ENCODE measurements around the gene MS4A8.

MS4A8 gene

DNA sequence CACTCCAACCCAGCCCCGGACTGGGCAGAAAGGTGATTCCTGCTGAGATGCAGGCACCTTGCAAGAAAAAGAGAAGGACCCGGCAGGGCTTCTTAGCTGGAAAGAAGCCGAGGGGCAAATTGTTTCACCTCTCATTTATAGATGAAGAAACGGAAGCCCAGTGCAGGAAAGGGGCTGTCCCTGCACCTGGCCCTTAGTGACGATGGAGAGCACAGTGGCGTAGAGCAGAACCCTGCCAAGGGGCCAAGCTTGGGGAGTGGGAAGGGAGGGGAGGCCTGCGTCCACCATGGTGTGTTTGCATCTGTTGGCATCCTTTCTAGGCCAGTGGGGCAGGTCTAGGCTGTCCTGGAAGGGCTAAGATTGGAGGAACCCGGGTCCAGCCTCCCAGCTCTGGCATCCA is 49.4 kb downstream of the MS4A8 start (continued):
- TF ChIP-seq, protein P1, sequence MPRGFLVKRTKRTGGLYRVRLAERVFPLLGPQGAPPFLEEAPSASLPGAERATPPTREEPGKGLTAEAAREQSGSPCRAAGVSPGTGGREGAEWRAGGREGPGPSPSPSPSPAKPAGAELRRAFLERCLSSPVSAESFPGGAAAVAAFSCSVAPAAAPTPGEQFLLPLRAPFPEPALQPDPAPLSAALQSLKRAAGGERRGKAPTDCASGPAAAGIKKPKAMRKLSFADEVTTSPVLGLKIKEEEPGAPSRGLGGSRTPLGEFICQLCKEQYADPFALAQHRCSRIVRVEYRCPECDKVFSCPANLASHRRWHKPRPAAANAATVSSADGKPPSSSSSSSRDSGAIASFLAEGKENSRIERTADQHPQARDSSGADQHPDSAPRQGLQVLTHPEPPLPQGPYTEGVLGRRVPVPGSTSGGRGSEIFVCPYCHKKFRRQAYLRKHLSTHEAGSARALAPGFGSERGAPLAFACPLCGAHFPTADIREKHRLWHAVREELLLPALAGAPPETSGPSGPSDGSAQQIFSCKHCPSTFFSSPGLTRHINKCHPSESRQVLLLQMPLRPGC (tag by site-specific recombination; IDR thresholded peaks at IDR 0.05) = no peak
- TF ChIP-seq ZNF423 (tag by site-specific recombination; IDR thresholded peaks at IDR 0.05) (no peak), ZNF354C (tag by site-specific recombination; IDR thresholded peaks at IDR 0.05; ENCODE audit: borderline replicate concordance, low read depth) (no peak), ZNF274 (IDR thresholded peaks at IDR 0.05; ENCODE audit: low read length) (no peak), ZNF274 (tag by site-specific recombination; IDR thresholded peaks at IDR 0.05; ENCODE audit: borderline replicate concordance) (no peak), ZSCAN16 (tag by site-specific recombination; IDR thresholded peaks at IDR 0.05) (no peak)

DNA sequence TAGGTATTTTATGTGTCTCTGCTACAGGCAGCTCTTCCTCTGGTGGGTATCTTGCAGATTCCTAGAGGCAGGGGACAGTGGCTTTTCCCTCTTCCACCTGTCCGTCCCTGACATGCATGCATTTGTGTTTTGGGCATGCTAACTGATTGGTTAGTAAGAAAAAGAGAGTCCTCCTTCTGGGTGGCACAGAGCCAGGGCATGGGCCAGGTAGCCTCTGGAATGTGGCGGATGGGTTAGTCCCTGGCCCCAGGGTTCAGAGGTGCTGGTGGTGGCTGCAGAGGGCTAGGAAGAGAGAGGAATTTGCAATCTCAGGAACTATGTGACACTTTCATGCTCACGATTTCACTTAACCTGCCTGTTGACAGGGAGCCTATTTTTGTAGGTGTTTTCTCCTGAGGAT is 51.5 kb downstream of the MS4A8 start:
- POLR2A ChIA-PET = no interaction called here
- Histone ChIP-seq H3K4me1 (ENCODE audit: control insufficient read depth, insufficient read depth, low read length) (no peaks in the 10 kb centered on the region), H3K4me3 (ENCODE audit: low read depth, low read length) (no peak overlapping the region), H3K27ac (ENCODE audit: extremely low read depth, low read depth, low read length) (no peak overlapping the region), H3K9me3 (ENCODE audit: control insufficient read depth, insufficient read depth, low read depth, low read length) (no peaks in the 10 kb centered on the region), H3K36me3 (ENCODE audit: control insufficient read depth in 2 of 2, insufficient read depth in 1 of 2, low read length in 2 of 2) (no peaks in the 10 kb centered on the region)
- TF ChIP-seq KLF1 (tag by site-specific recombination; IDR thresholded peaks at IDR 0.05) = no peak
- TF ChIP-seq ZBTB11 (tag by site-specific recombination; conservative IDR thresholded peaks at IDR 0.05; ENCODE audit: low read depth) = no peak
- no peak for TF ChIP-seq ZNF214 (tag by site-specific recombination; IDR thresholded peaks at IDR 0.05; ENCODE audit: borderline replicate concordance)
- TF ChIP-seq ZNF274 (IDR thresholded peaks at IDR 0.05; ENCODE audit: low read length) = no peak
- TF ChIP-seq ZNF274 (tag by site-specific recombination; IDR thresholded peaks at IDR 0.05; ENCODE audit: borderline replicate concordance) = no peak
- TF ChIP-seq ZNF645 (tag by site-specific recombination; IDR thresholded peaks at IDR 0.05) = no peak
- TF ChIP-seq REST (tag by site-specific recombination; IDR thresholded peaks at IDR 0.05) = no peak
- TF ChIP-seq ZSCAN16 (tag by site-specific recombination; IDR thresholded peaks at IDR 0.05) = no peak
- CTCF ChIA-PET = interaction anchor here (1.1 kb wide), 1 partner anchor 30 kb away, joined by 3 read pairs; no protein-coding TSS in a partner anchor

DNA sequence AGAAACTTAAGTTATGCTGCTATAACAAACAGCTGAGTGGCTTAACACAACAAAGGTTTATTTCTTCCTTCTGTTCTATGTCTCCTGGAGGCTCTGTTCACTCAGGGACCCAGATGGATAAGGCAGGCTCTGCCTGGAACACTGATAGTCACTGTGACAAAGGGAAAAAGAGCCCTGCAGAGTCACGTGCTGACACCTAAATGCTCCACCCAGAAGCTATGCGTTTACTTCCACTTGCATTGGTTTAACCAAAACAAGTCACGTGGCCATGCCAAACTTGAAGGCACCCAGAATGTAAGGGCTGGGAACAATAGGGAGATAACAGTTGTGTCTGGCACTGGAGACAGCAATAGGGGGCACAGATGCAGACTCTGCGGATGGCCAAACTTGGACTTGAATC is 53.9 kb downstream of the MS4A8 start:
- H3K4me3 ChIP-seq (ENCODE audit: low read depth, low read length) = no peak overlapping the region
- H3K9me3 ChIP-seq (ENCODE audit: control insufficient read depth, insufficient read depth, low read depth, low read length) = no peaks in the 10 kb centered on the region
- no peaks in the 10 kb centered on the region for H3K36me3 ChIP-seq (ENCODE audit: control insufficient read depth in 2 of 2, insufficient read depth in 1 of 2, low read length in 2 of 2)
- no peak for TF ChIP-seq ZNF302 (tag by site-specific recombination; IDR thresholded peaks at IDR 0.05; ENCODE audit: low read depth)
- TF ChIP-seq, protein P2, sequence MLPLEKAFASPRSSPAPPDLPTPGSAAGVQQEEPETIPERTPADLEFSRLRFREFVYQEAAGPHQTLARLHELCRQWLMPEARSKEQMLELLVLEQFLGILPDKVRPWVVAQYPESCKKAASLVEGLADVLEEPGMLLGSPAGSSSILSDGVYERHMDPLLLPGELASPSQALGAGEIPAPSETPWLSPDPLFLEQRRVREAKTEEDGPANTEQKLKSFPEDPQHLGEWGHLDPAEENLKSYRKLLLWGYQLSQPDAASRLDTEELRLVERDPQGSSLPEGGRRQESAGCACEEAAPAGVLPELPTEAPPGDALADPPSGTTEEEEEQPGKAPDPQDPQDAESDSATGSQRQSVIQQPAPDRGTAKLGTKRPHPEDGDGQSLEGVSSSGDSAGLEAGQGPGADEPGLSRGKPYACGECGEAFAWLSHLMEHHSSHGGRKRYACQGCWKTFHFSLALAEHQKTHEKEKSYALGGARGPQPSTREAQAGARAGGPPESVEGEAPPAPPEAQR (tag by site-specific recombination; IDR thresholded peaks at IDR 0.05) = no peak
- 0 out of 2 replicates have a peak, but pooled peaks have one; percentile 19 for TF ChIP-seq ZSCAN16 (tag by site-specific recombination; IDR thresholded peaks at IDR 0.05)
- TF ChIP-seq, protein P3, sequence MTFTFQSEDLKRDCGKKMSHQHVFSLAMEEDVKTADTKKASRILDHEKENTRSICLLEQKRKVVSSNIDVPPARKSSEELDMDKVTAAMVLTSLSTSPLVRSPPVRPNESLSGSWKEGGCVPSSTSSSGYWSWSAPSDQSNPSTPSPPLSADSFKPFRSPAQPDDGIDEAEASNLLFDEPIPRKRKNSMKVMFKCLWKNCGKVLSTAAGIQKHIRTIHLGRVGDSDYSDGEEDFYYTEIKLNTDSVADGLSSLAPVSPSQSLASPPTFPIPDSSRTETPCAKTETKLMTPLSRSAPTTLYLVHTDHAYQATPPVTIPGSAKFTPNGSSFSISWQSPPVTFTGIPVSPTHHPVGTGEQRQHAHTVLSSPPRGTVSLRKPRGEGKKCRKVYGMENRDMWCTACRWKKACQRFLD (tag by site-specific recombination; IDR thresholded peaks at IDR 0.05) = no peak
- TF ChIP-seq ZFP69B (tag by site-specific recombination; IDR thresholded peaks at IDR 0.05) = no peak
- H3K27ac ChIP-seq (ENCODE audit: extremely low read depth, low read depth, low read length) = no peak overlapping the region
- POLR2A ChIA-PET = interaction anchor here (0.5 kb wide), 1 partner anchor 508 kb away, joined by 5 read pairs; no protein-coding TSS in a partner anchor
- H3K4me1 ChIP-seq (ENCODE audit: control insufficient read depth, insufficient read depth, low read length) = no peaks in the 10 kb centered on the region
- CTCF ChIA-PET = interaction anchor here (0.7 kb wide), 1 partner anchor 8 kb away, joined by 3 read pairs; no protein-coding TSS in a partner anchor

All from HEK293 (cell line).